IMR-90 (cell line): ENCODE results near the gene LDLRAD4. TPM values are rescaled to one million over a fixed set of nuclear protein-coding genes. Genes with fewer than 3 reads are reported as not detected.

Source experiments
- ATAC-seq: fragments of 200-7000 bp; cut with Tn5 transposase; 2 replicates; pipeline ENCODE4 v1.9.1; 2020; ENCODE audit warnings: low read depth, mild to moderate bottlenecking, moderate library complexity
- BruUV-seq: library from RNA; stranded (reverse); fragments of 400-500 nt; replicated peaks from 2 replicates; lab custom pipeline; 2021; lab: Mats Ljungman, UMichigan
- CTCF ChIA-PET: fragments of 300-600 bp; formaldehyde crosslinking; extraction: SDS; loops from one replicate; lab custom pipeline; 2021; ENCODE audit warnings: antibody characterized with exemption; lab: Yijun Ruan, JAX
- POLR2A ChIA-PET: fragments of 300-600 bp; sonication (Branson Sonifier 250); formaldehyde crosslinking; loops from one replicate; lab custom pipeline; 2022; ENCODE audit warnings: antibody characterized with exemption; ENCODE audit not compliant: unreplicated experiment; lab: Charles Lee
- DNase-seq: peaks from one replicate; pipeline ENCODE4 v3.0.0; 2013
- H2AFZ ChIP-seq: replicated peaks from 2 replicates; pipeline ENCODE3; 2013; ENCODE audit warnings: low read length, mild to moderate bottlenecking; ENCODE audit not compliant: poor library complexity
- H2AK5ac ChIP-seq: 2 replicates; pipeline ENCODE4 v1.6.1; 2013; ENCODE audit warnings: low read depth, low read length, inconsistent platforms
- H2AK9ac ChIP-seq: replicated peaks from 2 replicates; pipeline ENCODE3; 2013; ENCODE audit warnings: mild to moderate bottlenecking, low read depth, low read length, moderate library complexity; ENCODE audit not compliant: poor library complexity
- H2BK120ac ChIP-seq: 2 replicates; pipeline ENCODE4 v1.6.1; 2013; ENCODE audit warnings: low read depth, low read length, inconsistent platforms
- H2BK15ac ChIP-seq: 3 replicates; pipeline ENCODE4 v1.6.1; 2013; ENCODE audit warnings: low read depth, low read length, inconsistent platforms
- H2BK20ac ChIP-seq: 2 replicates; pipeline ENCODE4 v1.6.1; 2013; ENCODE audit warnings: low read depth, mild to moderate bottlenecking, inconsistent platforms, low read length, moderate library complexity
- H2BK5ac ChIP-seq: 2 replicates; pipeline ENCODE4 v1.6.1; 2013; ENCODE audit warnings: mild to moderate bottlenecking, low read depth, low read length, inconsistent platforms; ENCODE audit not compliant: poor library complexity, severe bottlenecking
- H3K14ac ChIP-seq: replicated peaks from 2 replicates; pipeline ENCODE4 v1.6.1; 2013; ENCODE audit warnings: low read depth, low read length, inconsistent platforms
- H3K18ac ChIP-seq: 2 replicates; pipeline ENCODE4 v1.6.1; 2013; ENCODE audit warnings: low read depth, low read length, control low read depth
- H3K23ac ChIP-seq: 2 replicates; pipeline ENCODE4 v1.6.1; 2013; ENCODE audit warnings: low read depth, low read length, inconsistent platforms
- H3K27ac ChIP-seq: 2 replicates; pipeline ENCODE4 v1.5.1; 2013; ENCODE audit warnings: mild to moderate bottlenecking, control low read depth, low read length; ENCODE audit not compliant: insufficient read depth
- H3K27me3 ChIP-seq: 2 replicates; pipeline ENCODE4 v1.6.1; 2013; ENCODE audit warnings: low read length; ENCODE audit not compliant: control insufficient read depth, insufficient read depth
- H3K36me3 ChIP-seq: 2 replicates; pipeline ENCODE4 v1.6.1; 2013; ENCODE audit warnings: low read length, mixed read lengths; ENCODE audit not compliant: control insufficient read depth, insufficient read depth
- H3K4ac ChIP-seq: 2 replicates; pipeline ENCODE4 v1.6.1; 2013; ENCODE audit warnings: low read depth, low read length, inconsistent platforms
- H3K4me1 ChIP-seq: 2 replicates; pipeline ENCODE4 v1.6.1; 2013; ENCODE audit warnings: low read length, mixed read lengths; ENCODE audit not compliant: control insufficient read depth, insufficient read depth
- H3K4me2 ChIP-seq: 2 replicates; pipeline ENCODE4 v1.6.1; 2013; ENCODE audit warnings: low read depth, mild to moderate bottlenecking, control low read depth, low read length, moderate library complexity
- H3K4me3 ChIP-seq: 2 replicates; pipeline ENCODE4 v1.5.1; 2013; ENCODE audit warnings: low read depth, mild to moderate bottlenecking, control low read depth, low read length, moderate library complexity; ENCODE audit not compliant: insufficient read depth
- H3K56ac ChIP-seq: 2 replicates; pipeline ENCODE4 v1.6.1; 2013; ENCODE audit warnings: low read length, inconsistent platforms; ENCODE audit not compliant: insufficient read depth; ENCODE audit errors: extremely low read depth
- H3K79me1 ChIP-seq, 2 experiments: 2 replicates each; pipeline ENCODE4 v1.6.1; 2013; ENCODE audit warnings: low read length in 2 of 2, inconsistent platforms in 1 of 2, low read depth in 1 of 2
- H3K9ac ChIP-seq: 2 replicates; pipeline ENCODE4 v1.6.1; 2013; ENCODE audit warnings: low read depth, low read length, control low read depth
- H3K9me1 ChIP-seq: 2 replicates; pipeline ENCODE4 v1.6.1; 2013; ENCODE audit warnings: low read length, inconsistent platforms; ENCODE audit not compliant: insufficient read depth
- H3K9me3 ChIP-seq: 2 replicates; pipeline ENCODE4 v1.6.1; 2013; ENCODE audit warnings: low read length; ENCODE audit not compliant: control insufficient read depth, insufficient read depth
- H4K20me1 ChIP-seq: 2 replicates; pipeline ENCODE4 v1.6.1; 2013; ENCODE audit warnings: low read length, inconsistent platforms; ENCODE audit not compliant: insufficient read depth
- H4K5ac ChIP-seq: 2 replicates; pipeline ENCODE4 v1.6.1; 2013; ENCODE audit warnings: mild to moderate bottlenecking, low read depth, low read length, control low read depth
- H4K8ac ChIP-seq, 2 experiments: 2 replicates each; pipeline ENCODE4 v1.6.1; 2013; ENCODE audit warnings: low read depth in 2 of 2, low read length in 2 of 2, control low read depth in 1 of 2, inconsistent platforms in 1 of 2
- H4K91ac ChIP-seq: 2 replicates; pipeline ENCODE4 v1.6.1; 2013; ENCODE audit warnings: low read depth, low read length, inconsistent platforms; ENCODE audit not compliant: insufficient read depth
- CEBPB ChIP-seq: IDR thresholded peaks from 2 replicates; pipeline ENCODE4 v1.6.1; 2012; ENCODE audit warnings: low read depth, low read length, improper control_type of control experiment
- CHD1 ChIP-seq: IDR thresholded peaks from 2 replicates; pipeline ENCODE4 v1.6.1; 2012; ENCODE audit warnings: low read depth, low read length, improper control_type of control experiment
- MAFK ChIP-seq: IDR thresholded peaks from 2 replicates; pipeline ENCODE4 v1.6.1; 2012; ENCODE audit warnings: low read depth, low read length, improper control_type of control experiment
- MAZ ChIP-seq: IDR thresholded peaks from 2 replicates; pipeline ENCODE4 v1.6.1; 2012; ENCODE audit warnings: low read depth, mild to moderate bottlenecking, low read length, improper control_type of control experiment, moderate library complexity, borderline replicate concordance
- NFE2L2 ChIP-seq: fragments of 150-350 bp; IDR thresholded peaks from 2 replicates; pipeline ENCODE4 v1.6.1; 2016; ENCODE audit warnings: low read depth, mild to moderate bottlenecking, low read length
- POLR2A ChIP-seq: IDR thresholded peaks from 2 replicates; pipeline ENCODE4 v1.6.1; 2012; ENCODE audit warnings: mild to moderate bottlenecking, low read depth, low read length
- RCOR1 ChIP-seq: IDR thresholded peaks from 2 replicates; pipeline ENCODE4 v1.6.1; 2012; ENCODE audit warnings: mild to moderate bottlenecking, low read length, improper control_type of control experiment; ENCODE audit not compliant: insufficient replicate concordance
- RFX5 ChIP-seq: IDR thresholded peaks from 2 replicates; pipeline ENCODE4 v1.8.0; 2012; ENCODE audit warnings: low read depth, mild to moderate bottlenecking, low read length, moderate library complexity
- SMC3 ChIP-seq: fragments of 150-350 bp; IDR thresholded peaks from 2 replicates; pipeline ENCODE4 v1.6.1; 2016; ENCODE audit warnings: low read depth, mild to moderate bottlenecking, antibody characterized with exemption, low read length, moderate library complexity
- WGBS, 2 experiments: methylation state at CpG; one replicate each; pipeline versions ENCODE4 v1.1.5 to v1.1.7; 2013; ENCODE audit warnings: missing lambda C conversion rate in 2 of 2; ENCODE audit not compliant: insufficient read length in 1 of 2; ENCODE audit errors: extremely low coverage in 2 of 2; 5-methylcytosine and 5-hydroxymethylcytosine counted together
- dilution Hi-C: fragments of 300-500 bp; cut with HindIII; formaldehyde crosslinking; loops from one replicate; pipeline ENCODE4 v1.14.3; 2018; ENCODE audit warnings: low sequenced_read_pairs; ENCODE audit not compliant: unreplicated experiment
- in situ Hi-C: fragments of 300-500 bp; cut with MboI; formaldehyde crosslinking; loops from 3 replicates; pipeline ENCODE4 v1.14.3; 2019; ENCODE audit warnings: low sequenced_read_pairs, inconsistent platforms, mixed read lengths
- intact Hi-C: fragments of 100-400 bp; cut with micrococcal nuclease; formaldehyde crosslinking; loops from 2 replicates; pipeline ENCODE4 v1.10.0; 2022
- polyA plus RNA-seq, 3 experiments: library from polyadenylated mRNA; depleted of rRNA; stranded (reverse); fragments of >200 nt; gene quantifications; 2 replicates each; pipeline ENCODE4 v1.2.3, GENCODE V29; 2012; ENCODE audit warnings: low replicate concordance in 1 of 3
- total RNA-seq: library from RNA; depleted of rRNA; stranded (reverse); fragments of >200 nt; gene quantifications from 2 replicates; pipeline ENCODE4 v1.2.3, GENCODE V29; 2012
- TF ChIP-seq, protein P1 (sequence below): fragments of 150-350 bp; IDR thresholded peaks from 2 replicates; pipeline ENCODE4 v1.6.1; 2016; ENCODE audit warnings: low read depth, mild to moderate bottlenecking, low read length, moderate library complexity, borderline replicate concordance
- TF ChIP-seq, protein P2 (sequence below): fragments of 150-350 bp; IDR thresholded peaks from 2 replicates; pipeline ENCODE4 v1.6.1; 2017; ENCODE audit warnings: mild to moderate bottlenecking, antibody characterized with exemption, low read length, low read depth

The LDLRAD4 gene
- total and polyA plus RNA-seq, 2 of the 4 experiments (the other 2 are of a cell fraction): not detected

DNA sequence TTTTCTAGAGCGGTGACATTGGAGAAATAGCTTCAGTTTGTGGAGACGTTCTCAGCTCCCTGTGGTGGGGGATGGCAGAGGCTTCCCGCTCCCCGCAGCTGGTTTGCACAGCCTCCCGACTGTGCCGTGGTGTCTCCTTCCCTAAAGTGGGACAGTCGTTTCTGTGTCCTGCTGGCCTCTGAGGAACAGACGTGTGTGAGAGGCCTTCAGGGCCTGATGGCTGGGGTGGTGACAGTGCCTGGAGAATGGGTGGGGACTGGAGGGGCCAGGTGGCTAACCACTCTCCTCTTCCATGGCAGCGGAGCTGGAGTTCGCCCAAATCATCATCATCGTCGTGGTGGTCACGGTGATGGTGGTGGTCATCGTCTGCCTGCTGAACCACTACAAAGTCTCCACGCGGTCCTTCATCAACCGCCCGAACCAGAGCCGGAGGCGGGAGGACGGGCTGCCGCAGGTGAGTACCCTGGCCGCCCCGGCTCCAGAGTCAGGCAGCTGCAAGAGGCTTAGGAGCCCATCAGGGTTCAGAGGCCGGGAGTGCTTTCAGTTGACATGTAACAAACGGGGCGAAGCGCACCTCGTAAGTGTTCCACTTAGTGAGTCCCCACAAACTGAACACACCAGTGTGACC is 402.4 kb downstream of the LDLRAD4 start:
- 90% methylated on average over 19 of the region's 29 CpGs; no CpG with 5 or more reads in 1 of the 2 experiments for WGBS, 2 experiments
- CTCF ChIA-PET: no interaction called here
- BruUV-seq: no TSS peak

More for the DNA sequence above, 402.4 kb downstream of the LDLRAD4 start:
- DNase-seq (no peak), ATAC-seq (no peak)
- H3K23ac ChIP-seq: no peak overlapping the region
- H3K79me1 ChIP-seq: no peaks in the 10 kb centered on the region
- no peak overlapping the region for H4K8ac ChIP-seq
- no peaks in the 10 kb centered on the region for H3K36me3 ChIP-seq
- no peak overlapping the region for H2BK20ac ChIP-seq
- TF ChIP-seq NFE2L2 (no peak), SMC3 (no peak), CHD1 (no peak), MAFK (no peak), RCOR1 (no peak), RFX5 (no peak), MAZ (no peak), POLR2A (no peak), CEBPB (no peak)
- TF ChIP-seq, protein P1, sequence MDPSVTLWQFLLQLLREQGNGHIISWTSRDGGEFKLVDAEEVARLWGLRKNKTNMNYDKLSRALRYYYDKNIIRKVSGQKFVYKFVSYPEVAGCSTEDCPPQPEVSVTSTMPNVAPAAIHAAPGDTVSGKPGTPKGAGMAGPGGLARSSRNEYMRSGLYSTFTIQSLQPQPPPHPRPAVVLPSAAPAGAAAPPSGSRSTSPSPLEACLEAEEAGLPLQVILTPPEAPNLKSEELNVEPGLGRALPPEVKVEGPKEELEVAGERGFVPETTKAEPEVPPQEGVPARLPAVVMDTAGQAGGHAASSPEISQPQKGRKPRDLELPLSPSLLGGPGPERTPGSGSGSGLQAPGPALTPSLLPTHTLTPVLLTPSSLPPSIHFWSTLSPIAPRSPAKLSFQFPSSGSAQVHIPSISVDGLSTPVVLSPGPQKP: no peak
- TF ChIP-seq, protein P2, sequence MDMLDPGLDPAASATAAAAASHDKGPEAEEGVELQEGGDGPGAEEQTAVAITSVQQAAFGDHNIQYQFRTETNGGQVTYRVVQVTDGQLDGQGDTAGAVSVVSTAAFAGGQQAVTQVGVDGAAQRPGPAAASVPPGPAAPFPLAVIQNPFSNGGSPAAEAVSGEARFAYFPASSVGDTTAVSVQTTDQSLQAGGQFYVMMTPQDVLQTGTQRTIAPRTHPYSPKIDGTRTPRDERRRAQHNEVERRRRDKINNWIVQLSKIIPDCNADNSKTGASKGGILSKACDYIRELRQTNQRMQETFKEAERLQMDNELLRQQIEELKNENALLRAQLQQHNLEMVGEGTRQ: no peak
- in situ Hi-C loops (no loop called here), dilution Hi-C loops (no loop called here), intact Hi-C loops (no loop called here)
- no peaks in the 10 kb centered on the region for H4K20me1 ChIP-seq
- no peaks in the 10 kb centered on the region for H3K9me3 ChIP-seq
- H3K4me2 ChIP-seq: no peak overlapping the region
- no peak overlapping the region for H2BK120ac ChIP-seq
- peaks cover 12% of the 10 kb centered on the region for H3K27me3 ChIP-seq
- no peak overlapping the region for H3K9ac ChIP-seq
- H3K4ac ChIP-seq: no peak overlapping the region
- H3K18ac ChIP-seq: no peak overlapping the region
- H3K14ac ChIP-seq: no peak overlapping the region
- H3K4me1 ChIP-seq: no peaks in the 10 kb centered on the region
- no peak overlapping the region for H2AK9ac ChIP-seq
- no peak overlapping the region for H2AFZ ChIP-seq
- no peak overlapping the region for H4K91ac ChIP-seq
- no peak overlapping the region for H3K4me3 ChIP-seq
- H3K56ac ChIP-seq: no peak overlapping the region
- H2AK5ac ChIP-seq: no peak overlapping the region
- H2BK15ac ChIP-seq: no peak overlapping the region
- H3K9me1 ChIP-seq: no peaks in the 10 kb centered on the region
- H4K5ac ChIP-seq: no peak overlapping the region
- no peak overlapping the region for H2BK5ac ChIP-seq
- POLR2A ChIA-PET: interaction anchor here (0.6 kb wide), 1 partner anchor 29 kb away, joined by 3 read pairs; no protein-coding TSS in a partner anchor
- no peak overlapping the region for H3K27ac ChIP-seq
